GM12878 (cell line): ENCODE measurements around the gene DEPDC1. TPM values are rescaled to one million over a fixed set of nuclear protein-coding genes. Genes with fewer than 3 reads are reported as not detected.

Experiments used
- ATAC-seq: fragments of 200-7000 bp; cut with Tn5 transposase; 3 replicates; pipeline ENCODE4 v1.9.1; 2020; ENCODE audit warnings: mild to moderate bottlenecking, moderate library complexity
- BruUV-seq: library from RNA; stranded (reverse); fragments of 400-500 nt; replicated peaks from 2 replicates; lab custom pipeline; 2021; lab: Mats Ljungman, UMichigan
- CTCF ChIA-PET: fragments of 300-600 bp; sonication (Branson Sonifier 250); formaldehyde crosslinking; extraction: SDS; loops from one replicate; lab custom pipeline; 2021; ENCODE audit warnings: inconsistent platforms; lab: Yijun Ruan, JAX
- POLR2A ChIA-PET: fragments of 350-600 bp; formaldehyde crosslinking; extraction: SDS; loops from one replicate; lab custom pipeline; 2021; ENCODE audit warnings: inconsistent platforms; lab: Charles Lee
- RAD21 ChIA-PET: fragments of 300-600 bp; sonication (Branson Sonifier 250); formaldehyde crosslinking; loops from one replicate; lab custom pipeline; 2023; ENCODE audit warnings: antibody characterized with exemption; ENCODE audit not compliant: unreplicated experiment; lab: Charles Lee
- SMC1A ChIA-PET: fragments of 300-600 bp; sonication (Branson Sonifier 250); formaldehyde crosslinking; loops from one replicate; lab custom pipeline; 2023; ENCODE audit not compliant: unreplicated experiment, uncharacterized antibody; lab: Charles Lee
- DNase-seq: peaks from one replicate; pipeline ENCODE4 v3.0.0-alpha.2; 2011; ENCODE audit warnings: low read depth, low spot score
- FAIRE-seq: peaks from 3 replicates; lab custom pipeline; 2011; peaks lifted over from hg19 to GRCh38; lab: Jason Lieb, UNC
- H2AFZ ChIP-seq: 2 replicates; pipeline ENCODE4 v1.6.0; 2011; ENCODE audit warnings: low read depth, low read length, control low read depth; ENCODE audit not compliant: control insufficient read depth
- H3K27ac ChIP-seq: 2 replicates; pipeline ENCODE4 v1.5.1; 2011; ENCODE audit warnings: control low read depth; ENCODE audit not compliant: control insufficient read depth, insufficient read depth
- H3K27me3 ChIP-seq, 2 experiments: replicated peaks in 1 of 2; 2 replicates each; pipeline versions ENCODE4 v1.6.0 to v1.6.1; 2011; ENCODE audit warnings: low read length in 1 of 2; ENCODE audit not compliant: control insufficient read depth in 2 of 2, insufficient read depth in 2 of 2
- H3K36me3 ChIP-seq, 2 experiments: 2 replicates each; pipeline ENCODE4 v1.5.1; 2011; ENCODE audit warnings: low read length in 1 of 2; ENCODE audit not compliant: control insufficient read depth in 2 of 2, insufficient read depth in 2 of 2
- H3K4me1 ChIP-seq: 2 replicates; pipeline ENCODE4 v1.6.1; 2011; ENCODE audit warnings: mild to moderate bottlenecking, low read length, moderate library complexity, mixed read lengths; ENCODE audit not compliant: control insufficient read depth, insufficient read depth
- H3K4me2 ChIP-seq: 2 replicates; pipeline ENCODE4 v1.6.0; 2011; ENCODE audit warnings: control low read depth; ENCODE audit not compliant: control insufficient read depth, insufficient read depth
- H3K4me3 ChIP-seq: fragments of 200-600 bp; sonication (generic); 2 replicates; pipeline ENCODE4 v1.5.1; 2016
- H3K79me2 ChIP-seq: 2 replicates; pipeline ENCODE4 v1.6.0; 2011; ENCODE audit warnings: low read length; ENCODE audit not compliant: control insufficient read depth, insufficient read depth
- H3K9ac ChIP-seq: 2 replicates; pipeline ENCODE4 v1.8.0; 2011; ENCODE audit warnings: low read length, control low read depth, mixed read lengths; ENCODE audit not compliant: control insufficient read depth, insufficient read depth
- H3K9me3 ChIP-seq: replicated peaks from 3 replicates; pipeline ENCODE4 v1.5.1; 2011; ENCODE audit warnings: mild to moderate bottlenecking, low read length; ENCODE audit not compliant: control insufficient read depth, insufficient read depth
- H4K20me1 ChIP-seq: 2 replicates; pipeline ENCODE4 v1.6.0; 2011; ENCODE audit not compliant: control insufficient read depth, insufficient read depth
- PAX8 ChIP-seq: fragments of 450-650 bp; IDR thresholded peaks from 2 replicates; pipeline ENCODE4 v1.6.1; 2017; ENCODE audit warnings: mild to moderate bottlenecking, moderate library complexity
- WGBS: methylation state at CpG from one replicate; pipeline ENCODE4 v1.1.6; 2016; ENCODE audit warnings: low lambda C conversion rate; ENCODE audit not compliant: insufficient replicate concordance, insufficient coverage; ENCODE audit errors: missing lambda C conversion rate; 5-methylcytosine and 5-hydroxymethylcytosine counted together
- in situ Hi-C: fragments of 300-500 bp; cut with MboI; formaldehyde crosslinking; loops from 9 replicates; pipeline ENCODE4 v1.14.3; 2018; ENCODE audit warnings: mixed read lengths
- intact Hi-C: fragments of 100-400 bp; cut with micrococcal nuclease; formaldehyde crosslinking; loops from one replicate; pipeline ENCODE4 v1.14.2; 2022; ENCODE audit not compliant: unreplicated experiment
- polyA plus RNA-seq, 11 experiments: library from polyadenylated mRNA; depleted of rRNA in 4 of 11; unstranded in 6 of 11; stranded (reverse) in 5 of 11; fragments of >200 nt; fragmentation: Nextera tagmentation in 4 of 11; fragmentation: Illumina TruSeq in 1 of 11; extraction: Ambion mirVana in 4 of 11; extraction: Trizol in 1 of 11; gene quantifications; 1 replicate in 1 of 11; 2 replicates in 10 of 11; pipeline versions ENCODE4 v1.2.1 to v1.2.3, GENCODE V29; 2011 to 2016; ENCODE audit warnings: inconsistent platforms in 2 of 11, missing spikeins in 2 of 11, low read depth in 1 of 11
- total RNA-seq, 4 experiments: library from RNA; depleted of rRNA in 3 of 4; stranded (reverse); fragments of >200 nt in 3 of 4; fragmentation: Illumina TruSeq in 1 of 4; extraction: Trizol in 1 of 4; gene quantifications; 2 replicates each; pipeline versions ENCODE4 v1.2.1 to v1.2.3, GENCODE V29; 2013 to 2021
- TF ChIP-seq, protein P1 (sequence below): fragments of 450-650 bp; IDR thresholded peaks from 2 replicates; pipeline ENCODE4 v1.6.1; 2017; ENCODE audit warnings: low read depth, mild to moderate bottlenecking, moderate library complexity
- TF ChIP-seq, protein P2 (sequence below), 3 experiments: IDR thresholded peaks in 2 of 3; conservative IDR thresholded peaks in 1 of 3; 2 replicates each; pipeline ENCODE4 v1.5.1; 2011; ENCODE audit warnings: low read depth in 3 of 3, low read length in 3 of 3, mild to moderate bottlenecking in 3 of 3, control low read depth in 2 of 3, moderate library complexity in 2 of 3, inconsistent platforms in 1 of 3, mixed read lengths in 1 of 3; ENCODE audit not compliant: control insufficient read depth in 2 of 3, insufficient read depth in 1 of 3; ENCODE audit errors: extremely low read depth in 1 of 3

DEPDC1 gene
- total and polyA plus RNA-seq, 10 of the 15 experiments (the other 5 are each of a cell fraction or from before 2014, with no cell fraction given): 6.9 to 36.5 (median 17.6) TPM

DNA sequence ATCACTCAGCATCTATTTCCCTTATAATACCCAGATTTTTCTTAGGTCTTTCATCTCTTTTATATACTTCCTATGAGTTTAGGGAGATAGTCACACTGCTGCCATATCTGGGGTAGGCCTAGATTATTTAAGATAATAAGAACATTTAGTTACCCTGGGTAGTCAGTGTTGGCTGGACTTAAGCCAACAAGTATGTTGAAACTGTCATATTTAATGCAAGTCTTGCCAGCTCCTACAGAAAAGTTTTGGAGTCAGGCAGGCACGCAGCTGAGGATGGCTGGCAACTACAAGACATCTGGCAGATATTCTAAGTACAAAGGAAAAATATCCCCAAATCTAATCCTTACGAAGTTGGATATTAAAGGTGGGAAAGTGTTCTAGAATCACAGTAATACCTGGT is 19.2 kb upstream of the DEPDC1 start:
- Histone ChIP-seq H3K27me3 (no peaks in the 10 kb centered on the region), H3K36me3 (no peaks in the 10 kb centered on the region), H3K4me3 (no peak overlapping the region), H3K27ac (no peak overlapping the region), H2AFZ (no peak overlapping the region), H3K9ac (no peak overlapping the region), H3K4me1 (no peaks in the 10 kb centered on the region), H3K4me2 (no peak overlapping the region), H3K79me2 (no peaks in the 10 kb centered on the region), H4K20me1 (no peaks in the 10 kb centered on the region), H3K9me3 (no peaks in the 10 kb centered on the region)
- FAIRE-seq (no peak), ATAC-seq (no peak), DNase-seq (no peak)
- ChIA-PET RAD21 (no interaction called here), SMC1A (interaction anchor here (0.7 kb wide), 1 partner anchor 566 kb away, joined by 3 read pairs; no protein-coding TSS in a partner anchor), POLR2A (no interaction called here), CTCF (no interaction called here)
- TF ChIP-seq, protein P1, sequence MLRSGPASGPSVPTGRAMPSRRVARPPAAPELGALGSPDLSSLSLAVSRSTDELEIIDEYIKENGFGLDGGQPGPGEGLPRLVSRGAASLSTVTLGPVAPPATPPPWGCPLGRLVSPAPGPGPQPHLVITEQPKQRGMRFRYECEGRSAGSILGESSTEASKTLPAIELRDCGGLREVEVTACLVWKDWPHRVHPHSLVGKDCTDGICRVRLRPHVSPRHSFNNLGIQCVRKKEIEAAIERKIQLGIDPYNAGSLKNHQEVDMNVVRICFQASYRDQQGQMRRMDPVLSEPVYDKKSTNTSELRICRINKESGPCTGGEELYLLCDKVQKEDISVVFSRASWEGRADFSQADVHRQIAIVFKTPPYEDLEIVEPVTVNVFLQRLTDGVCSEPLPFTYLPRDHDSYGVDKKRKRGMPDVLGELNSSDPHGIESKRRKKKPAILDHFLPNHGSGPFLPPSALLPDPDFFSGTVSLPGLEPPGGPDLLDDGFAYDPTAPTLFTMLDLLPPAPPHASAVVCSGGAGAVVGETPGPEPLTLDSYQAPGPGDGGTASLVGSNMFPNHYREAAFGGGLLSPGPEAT: no peak
- TF ChIP-seq, protein P2, sequence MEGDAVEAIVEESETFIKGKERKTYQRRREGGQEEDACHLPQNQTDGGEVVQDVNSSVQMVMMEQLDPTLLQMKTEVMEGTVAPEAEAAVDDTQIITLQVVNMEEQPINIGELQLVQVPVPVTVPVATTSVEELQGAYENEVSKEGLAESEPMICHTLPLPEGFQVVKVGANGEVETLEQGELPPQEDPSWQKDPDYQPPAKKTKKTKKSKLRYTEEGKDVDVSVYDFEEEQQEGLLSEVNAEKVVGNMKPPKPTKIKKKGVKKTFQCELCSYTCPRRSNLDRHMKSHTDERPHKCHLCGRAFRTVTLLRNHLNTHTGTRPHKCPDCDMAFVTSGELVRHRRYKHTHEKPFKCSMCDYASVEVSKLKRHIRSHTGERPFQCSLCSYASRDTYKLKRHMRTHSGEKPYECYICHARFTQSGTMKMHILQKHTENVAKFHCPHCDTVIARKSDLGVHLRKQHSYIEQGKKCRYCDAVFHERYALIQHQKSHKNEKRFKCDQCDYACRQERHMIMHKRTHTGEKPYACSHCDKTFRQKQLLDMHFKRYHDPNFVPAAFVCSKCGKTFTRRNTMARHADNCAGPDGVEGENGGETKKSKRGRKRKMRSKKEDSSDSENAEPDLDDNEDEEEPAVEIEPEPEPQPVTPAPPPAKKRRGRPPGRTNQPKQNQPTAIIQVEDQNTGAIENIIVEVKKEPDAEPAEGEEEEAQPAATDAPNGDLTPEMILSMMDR (IDR thresholded peaks at IDR 0.05 in 2 of 3, conservative IDR thresholded peaks at IDR 0.05 in 1 of 3; ENCODE audit: control insufficient read depth in 2 of 3, extremely low read depth in 1 of 3, insufficient read depth in 1 of 3, low read depth in 3 of 3, low read length in 3 of 3): no peak
- TF ChIP-seq PAX8: no peak
- no TSS peak for BruUV-seq
- in situ Hi-C loops: no loop called here
- 0% methylated on average over 2 of the region's 2 CpGs for WGBS
- intact Hi-C loops: no loop called here
